GM10266 (cell line): ENCODE measurements around the gene SYNJ2BP.

Source experiments
- DNase-seq: peaks from one replicate; pipeline ENCODE4 v3.0.0; 2012; ENCODE audit errors: extremely low spot score
- CTCF ChIP-seq: IDR thresholded peaks from 2 replicates; pipeline ENCODE4 v1.5.1; 2012; ENCODE audit warnings: mild to moderate bottlenecking, low read depth; ENCODE audit not compliant: control insufficient read depth, insufficient read depth; ENCODE audit errors: missing control alignments

The SYNJ2BP gene

GRCh38 chr14:70398706-70399431 lies 18.0 kb downstream of the SYNJ2BP start:
- DNase-seq, result no peak
- no peak for TF ChIP-seq CTCF

- no peak for TF ChIP-seq CTCF
- no peak for DNase-seq
Measured at GRCh38 chr14:70398280-70398679, 18.6 kb downstream of the SYNJ2BP start.

- TF ChIP-seq CTCF, result no peak
- no peak for DNase-seq
Measured at GRCh38 chr14:70397746-70398145, 19.1 kb downstream of the SYNJ2BP start.

- DNase-seq, result no peak
- TF ChIP-seq CTCF, result no peak
Measured at GRCh38 chr14:70394674-70395306, 22.1 kb downstream of the SYNJ2BP start.

- TF ChIP-seq CTCF, result no peak
- no peak for DNase-seq
Measured at GRCh38 chr14:70392676-70393075, 24.2 kb downstream of the SYNJ2BP start.

GRCh38 chr14:70391493-70392391 lies 25.1 kb downstream of the SYNJ2BP start:
- TF ChIP-seq CTCF, result no peak
- no peak for DNase-seq
